Measurements from ENCODE around the gene CPSF4. TPM values are rescaled to one million over a fixed set of nuclear protein-coding genes. Genes with fewer than 3 reads are reported as not detected.

Gene CPSF4
- total RNA-seq, 2 donors from 2014 or later: 40.4 to 97.4 TPM

- no peak for DNase-seq (ENCODE audit: low spot score)
- no peaks in the 10 kb centered on the region for H3K27me3 ChIP-seq (replicated peaks; ENCODE audit: insufficient read depth)
- H3K4me3 ChIP-seq: no peak overlapping the region
- H3K36me3 ChIP-seq: no peaks in the 10 kb centered on the region
- intact Hi-C loops (cut with DNase I): no loop called here
- TF ChIP-seq POLR2AphosphoS5 (IDR thresholded peaks at IDR 0.05) (no peak), CTCF (IDR thresholded peaks at IDR 0.05) (no peak), POLR2A (IDR thresholded peaks at IDR 0.05) (no peak)
- 51% methylated on average over 5 of the region's 5 CpGs for WGBS
- no peak overlapping the region for H3K27ac ChIP-seq
- no peaks in the 10 kb centered on the region for H3K9me3 ChIP-seq
- no peaks in the 10 kb centered on the region for H3K4me1 ChIP-seq (replicated peaks)
These were observed 46.4 kb downstream of the CPSF4 start for GRCh38 chr7:99485094-99485493.

GRCh38 chr7:99489235-99489634 lies 50.5 kb downstream of the CPSF4 start:
- H3K9me3 ChIP-seq: no peaks in the 10 kb centered on the region
- H3K4me1 ChIP-seq (replicated peaks): no peaks in the 10 kb centered on the region
- H3K27me3 ChIP-seq (replicated peaks; ENCODE audit: insufficient read depth): no peaks in the 10 kb centered on the region
- peaks cover 11 to 15% of the 10 kb centered on the region in 2 donors for H3K36me3 ChIP-seq
- H3K27ac ChIP-seq: no peak overlapping the region
- intact Hi-C loops (cut with DNase I): no loop called here
- no peak for DNase-seq (ENCODE audit: low spot score)
- TF ChIP-seq POLR2A (IDR thresholded peaks at IDR 0.05) (no peak), POLR2AphosphoS5 (IDR thresholded peaks at IDR 0.05) (no peak), CTCF (IDR thresholded peaks at IDR 0.05) (no peak)
- 75% methylated on average over 4 of the region's 4 CpGs for WGBS
- no peak overlapping the region for H3K4me3 ChIP-seq

- no peak for TF ChIP-seq CTCF (IDR thresholded peaks at IDR 0.05)
- TF ChIP-seq POLR2AphosphoS5 (IDR thresholded peaks at IDR 0.05): no peak
- TF ChIP-seq POLR2A (IDR thresholded peaks at IDR 0.05): no peak
- Histone ChIP-seq H3K4me3 (no peak overlapping the region), H3K36me3 (peaks cover 13 to 21% of the 10 kb centered on the region in 2 donors), H3K27me3 (replicated peaks; ENCODE audit: insufficient read depth) (no peaks in the 10 kb centered on the region), H3K4me1 (replicated peaks) (no peaks in the 10 kb centered on the region), H3K9me3 (no peaks in the 10 kb centered on the region), H3K27ac (no peak overlapping the region)
- 52% methylated on average over 3 of the region's 3 CpGs for WGBS
- no peak for DNase-seq (ENCODE audit: low spot score)
- intact Hi-C loops (cut with DNase I): no loop called here
These were observed 52.1 kb downstream of the CPSF4 start for GRCh38 chr7:99490878-99491277.

- TF ChIP-seq POLR2AphosphoS5 (IDR thresholded peaks at IDR 0.05) (no peak), CTCF (IDR thresholded peaks at IDR 0.05) (no peak), POLR2A (IDR thresholded peaks at IDR 0.05) (no peak)
- Histone ChIP-seq H3K4me3 (no peak overlapping the region), H3K27me3 (replicated peaks; ENCODE audit: insufficient read depth) (no peaks in the 10 kb centered on the region), H3K27ac (no peak overlapping the region), H3K9me3 (no peaks in the 10 kb centered on the region), H3K4me1 (replicated peaks) (no peaks in the 10 kb centered on the region), H3K36me3 (peaks cover 13 to 26% of the 10 kb centered on the region in 2 donors)
- 97% methylated on average over 6 of the region's 6 CpGs for WGBS
- intact Hi-C loops (cut with DNase I): no loop called here
- no peak for DNase-seq (ENCODE audit: low spot score)
These were observed 55.1 kb downstream of the CPSF4 start for GRCh38 chr7:99493823-99494222.

GRCh38 chr7:99497766-99498545 lies 59.2 kb downstream of the CPSF4 start:
- 75% methylated on average over 6 of the region's 6 CpGs for WGBS
- H3K4me1 ChIP-seq (replicated peaks): peaks cover 4% of the 10 kb centered on the region
- peaks cover 13 to 24% of the 10 kb centered on the region in 2 donors for H3K36me3 ChIP-seq
- no peak for DNase-seq (ENCODE audit: low spot score)
- intact Hi-C loops (cut with DNase I): no loop called here
- H3K27ac ChIP-seq: no peak overlapping the region
- no peaks in the 10 kb centered on the region for H3K9me3 ChIP-seq
- H3K27me3 ChIP-seq (replicated peaks; ENCODE audit: insufficient read depth): no peaks in the 10 kb centered on the region
- peak overlapping the region; percentile 85 to 90 for H3K4me3 ChIP-seq
- TF ChIP-seq POLR2AphosphoS5 (IDR thresholded peaks at IDR 0.05): no peak
- no peak for TF ChIP-seq CTCF (IDR thresholded peaks at IDR 0.05)
- TF ChIP-seq POLR2A (IDR thresholded peaks at IDR 0.05): no peak
